Bronchial epithelial cell (primary cell): ENCODE results near the gene IRF2. TPM values are rescaled to one million over a fixed set of nuclear protein-coding genes. Genes with fewer than 3 reads are reported as not detected.

Experiments used
- DNase-seq: peaks from one replicate; pipeline ENCODE4 v3.0.0-alpha.2; 2010; ENCODE audit warnings: low read depth
- FAIRE-seq: peaks from 2 replicates; lab custom pipeline; 2011; peaks lifted over from hg19 to GRCh38; lab: Jason Lieb, UNC
- H3K27me3 ChIP-seq: 2 replicates; pipeline ENCODE4 v1.5.1; 2011; ENCODE audit warnings: low read length; ENCODE audit not compliant: control insufficient read depth, insufficient read depth
- H3K36me3 ChIP-seq: 2 replicates; pipeline ENCODE4 v1.5.1; 2011; ENCODE audit warnings: low read length; ENCODE audit not compliant: control insufficient read depth, insufficient read depth
- H3K4me3 ChIP-seq: 2 replicates; pipeline ENCODE4 v1.5.1; 2011; ENCODE audit warnings: mild to moderate bottlenecking, low read depth, low read length, control low read depth
- CTCF ChIP-seq: IDR thresholded peaks from 2 replicates; pipeline ENCODE4 v1.5.1; 2011; ENCODE audit warnings: mild to moderate bottlenecking, moderate library complexity, low read length, control low read depth, inconsistent platforms; ENCODE audit not compliant: insufficient read depth, severe bottlenecking
- total RNA-seq: library from RNA; depleted of rRNA; stranded (reverse); fragments of >200 nt; gene quantifications from 2 replicates; pipeline ENCODE4 v1.2.1, GENCODE V29; 2014

IRF2 gene
- total RNA-seq, 1 donor from 2014 or later: 16.1 TPM

GRCh38 chr4:184400891-184401290 lies 73.5 kb downstream of the IRF2 start:
- peak; percentile 95 for DNase-seq
- H3K36me3 ChIP-seq: peaks cover 13% of the 10 kb centered on the region

DNA sequence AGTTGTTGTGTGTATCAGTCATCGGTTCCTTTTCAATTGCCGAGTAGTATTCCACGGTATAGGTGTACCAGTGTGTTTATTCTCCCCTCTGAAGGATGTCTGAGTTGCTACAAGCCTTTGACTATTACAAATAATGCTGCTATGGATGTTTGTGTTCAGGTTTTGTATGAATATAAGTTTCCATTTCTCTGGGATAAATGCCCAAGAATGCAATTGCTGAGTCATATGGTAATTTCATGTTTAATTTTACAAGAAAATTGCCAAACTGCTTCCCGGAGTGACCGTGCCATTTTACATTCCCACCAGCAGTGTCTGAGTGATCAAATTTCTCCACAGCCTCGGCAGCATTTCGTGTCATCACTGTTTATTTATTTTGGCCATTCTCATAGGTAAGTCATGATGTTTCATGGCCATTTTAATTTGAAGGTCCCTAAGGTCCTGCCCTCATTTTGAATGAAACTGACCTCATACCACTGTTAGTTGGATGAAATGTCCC lies 73.9 kb downstream of the IRF2 start:
- H3K4me3 ChIP-seq: no peak overlapping the region
- peak; percentile 95 for DNase-seq
- no peaks in the 10 kb centered on the region for H3K27me3 ChIP-seq
- no peak for FAIRE-seq
- TF ChIP-seq CTCF: peak; percentile 25
- peaks cover 10% of the 10 kb centered on the region for H3K36me3 ChIP-seq

More at GRCh38 chr4:184400891-184401290, 73.5 kb downstream of the IRF2 start:
- no peak for TF ChIP-seq CTCF
- FAIRE-seq: peak; percentile 60
- no peak overlapping the region for H3K4me3 ChIP-seq
- H3K27me3 ChIP-seq: no peaks in the 10 kb centered on the region

- no peak overlapping the region for H3K4me3 ChIP-seq
- FAIRE-seq (no peak), DNase-seq (no peak)
- TF ChIP-seq CTCF: no peak
- peaks cover 8% of the 10 kb centered on the region for H3K36me3 ChIP-seq
- H3K27me3 ChIP-seq: no peaks in the 10 kb centered on the region
Measured at GRCh38 chr4:184399512-184399908, 74.8 kb downstream of the IRF2 start.

GRCh38 chr4:184398741-184399511 lies 75.4 kb downstream of the IRF2 start:
- Histone ChIP-seq H3K36me3 (peaks cover 8% of the 10 kb centered on the region), H3K27me3 (no peaks in the 10 kb centered on the region), H3K4me3 (no peak overlapping the region)
- DNase-seq: no peak
- TF ChIP-seq CTCF: no peak
- peak; percentile 32 for FAIRE-seq

DNA sequence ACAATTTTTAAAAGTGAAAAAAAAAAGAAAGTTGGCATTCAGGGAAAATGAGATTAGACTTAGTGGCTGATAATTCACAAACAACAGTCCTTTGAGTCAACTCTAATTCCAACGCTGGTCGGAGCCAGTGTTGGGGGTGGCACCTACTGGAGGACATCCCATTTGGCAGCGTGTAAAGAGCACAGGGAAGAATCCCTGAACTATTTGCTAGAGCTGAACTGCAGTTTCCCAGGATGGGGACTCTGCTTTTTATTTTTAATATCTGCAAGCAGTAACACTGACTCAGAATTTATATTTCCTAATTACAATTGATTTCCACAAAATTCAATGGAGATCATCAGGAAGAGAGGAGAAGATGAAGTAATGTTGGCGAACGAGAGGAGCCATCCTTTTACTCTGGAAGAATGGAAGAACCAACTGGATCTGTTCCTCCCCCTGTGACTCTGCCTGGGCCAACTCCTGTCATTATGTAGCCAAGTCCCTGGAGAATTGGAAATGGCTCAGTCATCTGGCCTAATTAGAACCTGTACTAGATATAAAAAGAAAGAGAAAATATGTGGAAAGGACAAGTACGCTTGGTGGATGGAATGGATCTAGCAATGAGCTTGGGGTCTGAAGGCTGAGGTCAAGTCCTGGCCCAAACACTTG lies 76.7 kb downstream of the IRF2 start:
- no peak for DNase-seq
- H3K36me3 ChIP-seq: peaks cover 12% of the 10 kb centered on the region
- H3K4me3 ChIP-seq: no peak overlapping the region
- no peak for TF ChIP-seq CTCF
- no peaks in the 10 kb centered on the region for H3K27me3 ChIP-seq
- FAIRE-seq: no peak
